ENCODE data around the gene GPBP1L1.
"Not testable (repeated sequence)": the region's sequence is repeated elsewhere in the genome, so short reads cannot be mapped to it uniquely, and the experiment has no call there.

The GPBP1L1 gene

DNA sequence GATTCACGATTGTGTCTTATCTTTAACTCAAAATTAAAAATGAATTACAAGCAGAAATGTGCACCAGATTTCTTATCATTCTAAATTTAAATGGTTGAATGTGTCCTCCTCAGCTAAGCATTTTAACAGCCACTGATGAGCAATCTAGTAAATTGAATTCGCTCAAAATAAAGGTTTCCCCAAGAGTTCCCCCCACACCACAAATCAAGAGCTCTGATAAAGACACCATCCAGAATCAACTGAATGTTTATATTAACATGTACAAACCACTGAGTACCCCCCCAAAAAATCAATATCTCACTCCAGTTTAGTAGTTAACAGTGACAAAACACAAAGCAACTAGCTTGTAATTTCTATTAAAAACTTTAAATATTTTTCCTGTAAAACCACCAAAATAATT, 1.9 kb downstream of the GPBP1L1 start:
- FAIRE-seq (no peak), DNase-seq (ENCODE audit: extremely low spot score, insufficient read length, low read depth) (no peak)

DNA sequence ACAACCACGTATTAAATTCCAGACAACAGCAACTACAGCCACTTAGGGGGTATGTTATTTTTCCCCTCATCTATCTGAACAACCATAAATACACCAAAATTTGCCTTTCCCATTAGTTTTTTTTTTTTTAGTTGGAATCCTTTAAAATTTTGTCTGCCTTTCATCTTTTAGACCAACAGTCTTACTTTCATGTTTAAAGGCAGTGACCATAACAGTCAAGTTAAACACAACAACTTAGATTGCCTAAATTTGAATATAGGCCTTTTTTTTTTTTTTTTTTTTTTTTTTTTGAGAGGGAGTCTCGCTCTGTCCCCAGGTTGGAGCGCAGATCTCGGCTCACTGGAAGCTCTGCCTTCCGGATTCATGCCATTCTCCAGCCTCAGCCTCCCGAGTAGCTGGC, 3.4 kb downstream of the GPBP1L1 start:
- FAIRE-seq (no peak), DNase-seq (ENCODE audit: extremely low spot score, insufficient read length, low read depth) (no peak)

DNA sequence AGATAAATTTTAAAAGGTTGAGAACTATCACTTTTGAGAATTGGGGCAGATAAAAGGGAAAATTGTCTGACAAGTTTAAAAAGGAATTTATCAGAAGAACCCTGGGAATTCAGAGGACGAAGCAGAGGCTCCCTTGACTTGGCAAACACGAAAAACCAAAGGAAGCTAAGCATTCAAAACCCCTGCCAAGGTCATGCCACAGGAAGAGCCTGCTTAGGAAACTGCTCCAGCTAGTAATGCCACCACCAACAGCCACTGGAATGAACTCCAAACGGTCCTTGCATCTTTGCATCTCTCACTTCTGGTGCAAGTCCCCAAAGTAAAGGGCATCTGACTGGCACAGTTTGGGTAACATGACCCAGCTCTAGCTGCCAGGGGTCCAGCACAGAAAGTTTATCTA, 7.2 kb downstream of the GPBP1L1 start:
- no peak for DNase-seq (ENCODE audit: extremely low spot score, insufficient read length, low read depth)
- FAIRE-seq: no peak

DNA sequence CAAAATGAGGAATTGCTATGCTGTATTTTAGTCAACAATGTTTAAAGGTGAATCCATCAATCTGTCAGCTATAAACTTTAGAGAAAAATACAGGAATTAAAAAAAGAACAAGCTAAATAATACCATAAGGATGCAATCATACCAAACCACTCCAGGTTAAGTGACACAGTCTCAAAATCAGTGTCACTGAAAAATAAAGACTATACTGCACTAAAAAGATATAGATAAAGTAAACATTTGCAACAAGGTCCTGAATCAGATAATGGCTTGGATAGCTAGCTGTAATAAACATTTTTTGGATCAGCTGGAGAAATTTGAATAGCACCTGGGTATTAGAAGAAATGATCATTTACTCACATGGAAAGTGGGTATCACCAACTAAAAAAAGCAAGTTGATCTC, 7.8 kb downstream of the GPBP1L1 start:
- DNase-seq (ENCODE audit: extremely low spot score, insufficient read length, low read depth) (no peak), FAIRE-seq (no peak)

DNA sequence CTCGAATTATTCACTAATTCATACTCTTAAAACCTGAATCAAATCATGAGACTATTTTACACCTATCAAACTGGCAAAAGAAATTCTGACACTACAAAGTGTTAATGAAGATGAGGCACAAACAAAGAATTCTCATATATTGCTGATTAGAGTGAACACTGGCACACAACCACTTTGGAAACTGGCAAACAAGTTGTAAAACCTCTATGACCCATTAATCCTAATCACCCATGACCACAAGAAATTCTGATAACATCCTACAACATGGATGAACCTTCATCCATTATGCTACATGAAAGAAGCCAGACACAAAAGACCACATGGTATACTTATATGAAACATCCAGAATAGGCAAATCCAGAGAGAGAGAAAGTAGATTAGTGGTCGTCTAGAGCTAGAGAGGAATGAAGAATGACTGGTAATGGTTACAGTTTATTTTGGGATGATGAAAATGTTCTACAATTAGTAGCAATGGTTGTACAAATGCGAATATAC, 8.5 kb downstream of the GPBP1L1 start:
- no peak for FAIRE-seq

DNA sequence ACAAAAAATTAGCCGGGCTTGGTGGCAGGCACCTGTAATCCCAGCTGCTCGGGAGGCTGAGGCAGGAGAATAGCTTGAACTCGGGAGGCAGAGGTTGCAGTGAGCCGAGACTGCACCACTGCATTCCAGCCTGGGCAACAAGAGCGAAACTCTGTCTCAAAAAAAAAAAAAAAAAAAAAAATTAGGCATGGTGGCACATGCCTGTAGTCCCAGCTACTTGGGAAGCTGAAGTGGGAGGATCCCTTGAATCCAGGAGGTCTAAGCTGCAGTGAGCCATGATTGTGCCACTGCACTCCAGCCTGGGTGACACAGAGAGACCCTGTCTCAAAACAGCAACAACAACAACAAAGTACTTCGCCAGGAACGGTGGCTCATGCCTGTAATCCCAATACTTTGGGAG, 9.8 kb downstream of the GPBP1L1 start:
- not testable (repeated sequence) for DNase-seq (ENCODE audit: extremely low spot score, insufficient read length, low read depth); FAIRE-seq

More for the DNA sequence above, 8.5 kb downstream of the GPBP1L1 start:
- DNase-seq (ENCODE audit: extremely low spot score, insufficient read length, low read depth): no peak

DNA sequence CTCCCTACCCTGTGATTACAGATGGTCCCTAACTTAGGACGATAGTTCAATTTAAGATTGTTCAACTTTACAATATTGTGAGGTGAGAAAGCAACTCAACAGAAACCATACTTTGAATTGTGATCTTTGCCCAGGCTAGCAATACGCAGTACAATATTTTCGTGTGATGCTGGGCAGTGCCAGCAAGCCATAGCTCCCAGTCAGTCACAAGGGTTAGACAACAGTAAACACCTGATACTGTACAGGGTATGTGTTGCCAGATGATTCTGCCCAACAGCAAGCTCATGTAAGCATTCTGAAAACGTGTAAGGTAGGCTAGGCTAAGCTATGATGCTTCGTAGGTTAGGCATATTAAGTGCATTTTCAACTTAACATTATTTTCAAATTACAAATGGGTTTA, 11.9 kb downstream of the GPBP1L1 start:
- FAIRE-seq (no peak), DNase-seq (ENCODE audit: extremely low spot score, insufficient read length, low read depth) (no peak)

DNA sequence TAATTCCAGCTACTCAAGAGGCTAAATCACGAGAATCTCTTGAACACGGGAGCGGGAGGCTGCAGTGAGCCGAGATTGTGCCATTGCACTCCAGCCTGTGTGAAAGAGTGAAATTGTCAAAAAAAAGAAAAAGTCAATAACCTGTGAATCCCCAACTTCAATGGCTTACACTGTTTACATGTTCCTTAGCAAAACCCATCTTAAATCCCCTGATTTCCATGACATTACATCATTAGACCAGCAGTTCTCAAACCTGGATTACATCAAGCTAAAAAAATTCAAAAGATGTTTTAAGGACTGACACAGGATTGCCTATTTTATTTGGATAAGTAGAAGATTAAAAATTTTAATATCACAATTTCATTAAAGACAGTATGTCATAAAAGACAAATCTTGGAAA, 12.4 kb downstream of the GPBP1L1 start:
- FAIRE-seq (no peak), DNase-seq (ENCODE audit: extremely low spot score, insufficient read length, low read depth) (no peak)

DNA sequence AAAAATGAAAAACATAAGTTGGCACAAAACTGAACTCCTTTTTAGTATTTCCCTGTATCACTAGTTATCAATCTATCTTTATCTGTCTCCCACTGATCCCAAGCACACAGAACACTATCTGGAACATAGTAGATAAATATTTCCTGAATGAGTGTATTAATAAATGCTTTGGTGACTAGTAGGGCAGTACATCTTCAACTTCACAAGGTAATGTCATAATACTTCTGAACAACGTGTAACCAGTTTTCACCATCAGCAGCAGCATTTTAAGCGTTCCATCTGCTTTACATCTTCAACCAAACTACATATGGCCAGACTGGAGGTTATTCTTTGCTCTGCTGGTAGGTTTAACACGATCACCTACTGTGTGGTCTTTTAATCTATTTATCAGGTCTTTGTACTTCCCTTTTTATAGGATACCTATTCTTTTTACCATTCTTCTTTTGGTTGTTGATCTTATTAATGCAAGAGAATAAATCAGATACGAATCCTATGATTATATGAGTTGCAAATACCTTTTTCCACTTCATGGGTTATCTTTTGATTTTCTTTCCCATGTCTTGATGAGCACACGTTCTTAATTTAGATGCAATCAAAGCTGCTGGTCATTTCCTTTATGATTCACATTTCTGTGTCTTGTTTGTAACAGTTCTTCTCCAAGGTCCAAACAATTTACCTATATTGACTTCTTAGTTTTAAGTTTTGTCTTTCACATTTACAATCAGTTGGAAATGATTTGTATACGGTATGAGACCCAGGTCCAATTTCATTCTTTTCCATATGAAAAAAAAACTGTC, 16.3 kb downstream of the GPBP1L1 start:
- FAIRE-seq (no peak), DNase-seq (ENCODE audit: extremely low spot score, insufficient read length, low read depth) (no peak)

DNA sequence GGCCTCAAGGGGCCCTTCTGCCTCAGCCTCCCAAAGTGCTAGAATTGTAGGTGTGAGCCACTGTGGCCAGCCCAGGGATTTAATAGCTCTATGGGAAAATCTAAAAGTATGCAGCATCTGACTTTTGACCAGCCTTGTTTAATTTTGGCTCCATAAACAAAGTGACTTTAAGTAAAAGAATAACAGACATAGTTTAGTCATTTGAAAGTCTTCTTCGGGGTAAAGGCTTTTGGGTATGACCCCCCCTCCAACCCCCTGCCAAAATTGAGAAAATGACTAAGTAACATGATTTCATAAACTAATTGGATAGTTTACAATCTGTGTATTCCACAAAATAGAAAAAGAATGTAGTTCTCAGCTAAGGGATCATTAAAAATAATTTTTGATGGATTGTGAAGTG, 17.0 kb downstream of the GPBP1L1 start:
- no peak for DNase-seq (ENCODE audit: extremely low spot score, insufficient read length, low read depth)
- FAIRE-seq: no peak

DNA sequence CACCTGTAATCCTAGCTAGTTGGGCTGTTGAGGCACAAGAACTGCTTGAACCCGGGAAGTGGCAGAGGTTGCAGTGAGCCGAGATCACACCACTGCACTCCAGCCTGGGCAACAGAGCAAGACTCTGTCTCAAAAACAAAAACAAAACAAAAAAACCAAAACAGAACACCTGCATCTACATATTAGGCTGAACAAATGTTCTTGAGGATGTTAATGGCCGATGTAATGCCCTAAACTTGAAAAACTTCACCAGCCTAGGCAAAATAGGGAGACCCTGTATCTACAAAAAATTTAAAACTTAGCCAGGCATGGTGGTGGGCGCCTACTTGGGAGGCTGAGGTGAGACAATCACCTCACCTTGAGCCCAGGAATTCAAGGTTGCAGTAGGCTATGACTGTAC, 17.8 kb downstream of the GPBP1L1 start:
- FAIRE-seq (no peak), DNase-seq (ENCODE audit: extremely low spot score, insufficient read length, low read depth) (no peak)

DNA sequence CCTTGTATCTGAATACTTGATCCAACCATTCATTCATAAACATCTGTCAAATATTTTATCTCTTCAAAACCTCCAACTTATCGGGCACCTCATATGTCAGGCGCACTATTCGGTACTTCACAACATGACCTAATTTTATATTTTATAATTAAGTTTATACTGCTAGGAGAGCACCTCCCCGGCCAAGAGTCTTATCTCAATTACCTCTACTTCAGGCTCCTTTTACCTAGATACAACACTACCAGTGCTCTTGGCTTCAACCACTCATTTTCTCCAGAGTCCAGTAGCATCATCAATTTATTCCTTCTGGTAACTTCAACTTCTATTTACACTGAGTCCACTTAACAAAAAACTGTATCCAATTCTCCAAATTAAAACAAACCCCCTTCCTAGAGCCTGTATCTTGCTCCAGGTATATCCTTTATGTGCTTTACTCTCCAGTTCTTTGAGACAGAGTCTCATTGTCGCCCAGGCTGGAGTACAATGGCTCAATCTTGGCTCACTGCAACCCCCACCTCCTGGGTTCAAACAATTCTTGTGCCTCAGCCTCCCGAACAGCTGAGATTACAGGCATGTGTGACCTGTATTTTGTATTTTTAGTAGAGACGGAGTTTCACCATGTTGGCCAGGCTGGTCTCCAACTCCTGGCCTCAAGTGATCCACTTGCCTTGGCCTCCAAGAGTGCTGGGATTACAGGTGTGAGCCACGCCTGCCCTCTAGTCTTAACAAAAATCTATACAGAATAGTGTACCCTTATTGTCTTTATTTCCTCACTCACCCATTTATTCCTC, 18.8 kb downstream of the GPBP1L1 start:
- DNase-seq (ENCODE audit: extremely low spot score, insufficient read length, low read depth): no peak
- FAIRE-seq: no peak

DNA sequence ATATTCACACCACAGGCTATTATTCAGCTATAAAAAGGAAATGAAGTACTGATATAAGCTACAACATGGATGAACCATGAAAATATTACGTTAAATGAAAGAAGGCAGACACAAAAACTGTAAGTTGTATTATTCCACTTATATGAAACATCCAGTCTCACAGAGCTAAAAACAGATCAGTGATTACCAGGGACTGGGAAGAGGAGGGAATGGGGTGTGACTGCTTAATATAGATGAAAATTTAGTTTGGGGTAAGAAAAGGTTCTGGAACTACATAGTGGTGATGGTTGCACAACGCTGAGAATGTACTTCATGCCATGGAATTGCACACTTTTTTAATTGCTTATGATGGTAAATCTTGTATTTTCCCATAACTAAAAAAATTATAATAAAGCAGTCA, 19.5 kb downstream of the GPBP1L1 start:
- DNase-seq (ENCODE audit: extremely low spot score, insufficient read length, low read depth) (no peak), FAIRE-seq (no peak)

DNA sequence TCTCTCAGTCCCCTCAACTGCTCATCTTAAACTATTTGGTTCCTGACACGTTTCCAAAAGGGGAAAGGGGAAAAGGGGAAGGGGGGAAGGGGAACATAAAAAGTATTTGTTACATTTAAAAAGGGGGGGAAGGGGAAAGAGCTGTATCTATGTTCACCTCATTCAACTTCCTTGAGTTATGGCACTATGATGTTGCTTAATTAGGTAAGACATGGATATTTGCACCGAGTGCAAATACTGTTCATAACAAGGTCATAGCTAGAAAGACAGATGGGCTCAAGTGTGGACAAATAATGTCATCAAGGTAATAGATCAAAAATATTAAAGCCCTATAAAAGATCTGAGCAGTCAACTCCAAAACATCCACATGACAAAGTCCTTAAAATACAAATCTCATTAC, 26.0 kb downstream of the GPBP1L1 start:
- no peak for DNase-seq (ENCODE audit: extremely low spot score, insufficient read length, low read depth)
- no peak for FAIRE-seq

DNA sequence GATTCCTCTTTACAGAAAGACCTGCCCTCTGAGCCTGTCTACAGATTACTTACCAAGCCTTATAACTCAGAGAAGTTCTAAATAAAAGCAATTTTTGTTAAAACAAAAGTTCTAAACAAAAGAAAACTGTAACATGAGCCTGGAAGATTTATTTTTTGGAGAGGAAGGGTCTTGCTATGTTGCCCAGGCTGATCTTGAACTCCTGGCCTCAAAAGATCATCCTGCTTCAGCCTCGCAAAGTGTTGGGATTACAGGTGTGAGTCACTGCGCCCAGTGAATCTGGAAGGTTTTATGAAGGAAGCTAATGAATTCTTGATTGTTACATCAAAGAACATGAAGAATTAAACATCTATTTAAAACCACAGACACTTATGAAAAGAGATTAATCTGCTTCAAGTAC, 27.1 kb downstream of the GPBP1L1 start:
- DNase-seq (ENCODE audit: extremely low spot score, insufficient read length, low read depth) (no peak), FAIRE-seq (no peak)

DNA sequence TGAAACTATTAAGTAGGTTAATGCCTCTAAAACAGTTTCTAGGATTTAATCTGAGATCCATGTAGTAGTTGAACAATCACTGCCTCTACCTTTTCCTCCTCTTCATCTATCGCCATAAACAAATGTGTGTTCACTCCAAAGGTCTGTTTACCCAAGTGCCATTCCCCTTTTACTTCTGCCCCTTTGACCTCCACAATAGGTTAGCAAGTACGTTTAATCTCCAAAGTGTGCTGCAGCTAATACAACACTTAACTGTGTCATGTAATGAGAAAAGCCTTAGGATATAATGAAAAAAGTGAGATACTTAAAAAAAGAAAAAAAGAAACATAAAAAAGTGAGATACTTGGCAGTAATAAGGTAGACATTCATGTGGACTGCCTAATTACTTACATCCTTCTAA, 28.2 kb downstream of the GPBP1L1 start:
- no peak for DNase-seq (ENCODE audit: extremely low spot score, insufficient read length, low read depth)
- no peak for FAIRE-seq

DNA sequence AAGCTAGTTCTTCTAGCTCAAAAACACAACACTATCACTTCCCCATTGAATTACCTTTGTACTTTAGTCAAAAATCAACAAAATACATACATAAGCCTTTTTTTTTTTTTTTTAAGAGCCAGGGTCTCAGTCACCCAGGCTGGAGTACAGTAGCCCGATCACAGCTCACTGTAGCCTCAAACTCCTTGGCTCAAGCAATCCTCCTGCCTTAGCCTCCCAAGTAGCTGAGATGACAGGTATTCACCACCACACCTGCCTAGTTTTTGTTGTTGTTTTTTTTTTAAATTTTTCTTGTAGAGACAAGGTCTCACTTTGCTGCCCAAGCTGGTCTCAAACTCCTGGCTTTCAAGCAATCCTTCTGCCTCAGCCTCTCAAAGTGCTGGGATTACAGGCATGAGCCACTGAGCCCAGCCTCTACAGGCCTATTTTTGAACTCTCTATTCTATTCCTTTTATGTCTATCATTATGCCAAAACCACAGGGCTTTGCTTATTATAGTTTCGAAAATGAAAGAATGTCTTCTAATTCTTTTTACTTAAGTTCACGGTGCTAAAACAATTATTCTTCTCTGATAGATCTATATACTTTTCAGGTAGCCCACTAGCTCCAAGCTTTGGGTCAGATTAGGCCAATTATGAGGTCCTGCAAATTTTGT, 29.6 kb downstream of the GPBP1L1 start:
- DNase-seq (ENCODE audit: extremely low spot score, insufficient read length, low read depth): no peak
- FAIRE-seq: no peak

DNA sequence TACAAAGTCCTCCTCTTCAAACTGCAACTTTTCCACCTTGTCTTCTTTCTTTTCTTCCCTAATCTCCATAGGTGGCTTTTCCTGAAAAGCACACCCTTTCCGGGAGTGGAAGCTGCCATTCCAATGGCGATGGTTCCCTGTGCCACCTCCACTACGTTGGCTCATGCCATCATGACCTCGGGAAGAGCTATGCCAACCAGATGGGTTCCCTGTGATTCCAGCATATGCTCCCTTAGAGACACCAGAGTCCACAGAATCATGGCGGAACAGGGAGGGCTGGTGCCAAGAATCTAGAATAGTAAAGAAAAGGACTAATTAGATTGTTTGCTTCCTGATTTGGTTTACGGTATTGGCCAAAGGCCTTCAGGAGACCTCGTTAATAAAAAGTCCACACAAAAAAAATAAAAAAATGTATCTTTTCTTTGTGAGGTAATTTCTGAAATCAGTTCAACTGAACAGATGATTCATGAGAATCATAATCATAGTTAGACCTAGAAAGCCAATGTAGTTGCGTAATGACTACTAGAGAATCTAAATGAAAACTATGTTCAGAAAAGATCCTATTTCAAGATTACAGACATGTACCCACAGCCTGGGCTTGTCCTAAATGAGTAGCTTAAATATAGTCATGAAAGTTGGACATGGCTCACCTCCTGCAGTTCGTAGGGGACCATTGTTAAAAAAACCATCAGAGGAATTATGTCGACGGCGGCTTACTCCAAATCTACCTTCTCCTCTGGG, 31.6 kb downstream of the GPBP1L1 start:
- FAIRE-seq (no peak), DNase-seq (ENCODE audit: extremely low spot score, insufficient read length, low read depth) (no peak)

DNA sequence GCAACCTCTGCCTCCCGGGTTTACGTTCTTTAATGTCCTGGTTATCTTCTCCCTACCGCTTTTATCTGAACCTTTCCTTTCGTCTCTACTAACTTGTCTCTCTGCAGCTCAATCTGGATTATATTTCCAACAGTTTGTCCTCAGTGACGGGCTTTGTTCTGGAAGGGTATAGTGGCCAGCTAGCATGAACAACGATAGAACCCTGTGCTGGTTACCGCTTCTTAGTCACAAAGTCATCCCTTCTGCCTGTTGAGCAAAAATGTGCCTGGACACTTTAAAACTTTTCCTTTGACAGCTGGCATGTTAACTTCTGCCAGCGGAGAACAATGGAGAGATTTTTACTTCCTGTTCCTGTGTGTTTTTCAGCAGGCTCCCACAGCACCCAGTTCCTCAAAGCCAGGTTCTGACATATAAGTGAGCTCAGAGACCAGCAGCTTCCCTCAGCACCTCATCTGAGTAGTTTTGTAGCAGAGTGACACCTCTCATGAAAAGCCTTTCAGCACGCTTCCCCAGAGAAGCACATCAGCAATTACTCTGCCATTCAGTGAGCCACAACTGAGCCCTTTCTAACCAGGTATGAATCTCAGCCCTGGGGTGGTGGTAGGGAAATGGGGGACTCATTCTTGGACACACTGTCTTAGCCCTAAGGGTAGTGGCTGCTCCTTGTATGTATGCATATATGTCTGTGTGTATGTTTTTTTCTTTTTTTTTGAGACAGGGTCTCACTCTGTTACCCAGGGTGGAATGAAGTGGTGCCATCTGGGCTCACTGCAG, 38.9 kb downstream of the GPBP1L1 start:
- no peak for FAIRE-seq

More for the DNA sequence above, 38.9 kb downstream of the GPBP1L1 start:
- DNase-seq (ENCODE audit: extremely low spot score, insufficient read length, low read depth): no peak

All from GM18507 (cell line).